Osteocyte (in vitro differentiated cells): ENCODE measurements around the gene WDR64. TPM values are rescaled to one million over a fixed set of nuclear protein-coding genes. Genes with fewer than 3 reads are reported as not detected.

Experiments
- DNase-seq: peaks from one replicate; pipeline ENCODE4 v3.0.0; 2021; ENCODE audit warnings: mixed read lengths; ENCODE audit not compliant: unreplicated experiment; ENCODE audit errors: extremely low spot score
- H3K27ac Mint-ChIP-seq: one replicate; pipeline ENCODE4 v1.8.0; 2021; ENCODE audit warnings: mild to moderate bottlenecking, mixed read lengths; ENCODE audit not compliant: unreplicated experiment
- H3K27me3 Mint-ChIP-seq: one replicate; pipeline ENCODE4 v1.8.0; 2021; ENCODE audit warnings: mixed read lengths; ENCODE audit not compliant: unreplicated experiment
- H3K36me3 Mint-ChIP-seq: one replicate; pipeline ENCODE4 v1.8.0; 2021; ENCODE audit warnings: mixed read lengths; ENCODE audit not compliant: unreplicated experiment
- H3K4me1 Mint-ChIP-seq: one replicate; pipeline ENCODE4 v1.8.0; 2021; ENCODE audit warnings: mixed read lengths; ENCODE audit not compliant: unreplicated experiment
- H3K4me3 Mint-ChIP-seq: one replicate; pipeline ENCODE4 v1.8.0; 2021; ENCODE audit warnings: mild to moderate bottlenecking, moderate library complexity, mixed read lengths; ENCODE audit not compliant: unreplicated experiment
- H3K9me3 Mint-ChIP-seq: one replicate; pipeline ENCODE4 v1.8.0; 2021; ENCODE audit warnings: mixed read lengths; ENCODE audit not compliant: unreplicated experiment
- CTCF ChIP-seq: fragments of 200-600 bp; sonication (generic); IDR thresholded peaks from 2 replicates; pipeline ENCODE4 v1.5.0; 2021; ENCODE audit warnings: antibody characterized with exemption, mild to moderate bottlenecking, moderate library complexity
- total RNA-seq: library from RNA; stranded (reverse); gene quantifications from 2 replicates; pipeline ENCODE4 v1.2.1, GENCODE V29; 2021

The WDR64 gene
- total RNA-seq, 1 donor from 2014 or later = not detected

- H3K27me3 Mint-ChIP-seq = no peaks in the 10 kb centered on the region
- TF ChIP-seq CTCF = no peak
- H3K4me1 Mint-ChIP-seq = peaks cover 15% of the 10 kb centered on the region
- H3K4me3 Mint-ChIP-seq = no peak overlapping the region
- no peaks in the 10 kb centered on the region for H3K9me3 Mint-ChIP-seq
- H3K27ac Mint-ChIP-seq = no peak overlapping the region
- no peak for DNase-seq
- no peaks in the 10 kb centered on the region for H3K36me3 Mint-ChIP-seq
These were observed 124.8 kb downstream of the WDR64 start for GRCh38 chr1:241776911-241777310.

- Mint-ChIP-seq H3K4me1 (peaks cover 20% of the 10 kb centered on the region), H3K4me3 (no peak overlapping the region), H3K27me3 (no peaks in the 10 kb centered on the region), H3K27ac (no peak overlapping the region), H3K9me3 (no peaks in the 10 kb centered on the region), H3K36me3 (no peaks in the 10 kb centered on the region)
- DNase-seq = no peak
- TF ChIP-seq CTCF = no peak
These were observed 126.0 kb downstream of the WDR64 start for GRCh38 chr1:241778117-241778516.

- H3K9me3 Mint-ChIP-seq = no peaks in the 10 kb centered on the region
- no peak for TF ChIP-seq CTCF
- no peaks in the 10 kb centered on the region for H3K27me3 Mint-ChIP-seq
- peaks cover 9% of the 10 kb centered on the region for H3K4me1 Mint-ChIP-seq
- no peaks in the 10 kb centered on the region for H3K36me3 Mint-ChIP-seq
- no peak overlapping the region for H3K4me3 Mint-ChIP-seq
- H3K27ac Mint-ChIP-seq = no peak overlapping the region
- DNase-seq = no peak
These were observed 127.8 kb downstream of the WDR64 start for GRCh38 chr1:241779897-241780296.

GRCh38 chr1:241782396-241782795 lies 130.3 kb downstream of the WDR64 start:
- H3K27ac Mint-ChIP-seq = peak overlapping the region; percentile 16
- no peak for DNase-seq
- peaks cover 9% of the 10 kb centered on the region for H3K4me1 Mint-ChIP-seq
- no peak overlapping the region for H3K4me3 Mint-ChIP-seq
- TF ChIP-seq CTCF = no peak
- no peaks in the 10 kb centered on the region for H3K9me3 Mint-ChIP-seq
- H3K36me3 Mint-ChIP-seq = no peaks in the 10 kb centered on the region
- no peaks in the 10 kb centered on the region for H3K27me3 Mint-ChIP-seq

GRCh38 chr1:241787691-241788090 lies 135.6 kb downstream of the WDR64 start:
- Mint-ChIP-seq H3K27ac (no peak overlapping the region), H3K4me1 (peaks cover 2% of the 10 kb centered on the region), H3K36me3 (no peaks in the 10 kb centered on the region), H3K27me3 (peaks cover 10% of the 10 kb centered on the region), H3K4me3 (no peak overlapping the region), H3K9me3 (no peaks in the 10 kb centered on the region)
- DNase-seq = no peak
- TF ChIP-seq CTCF = no peak
